Astrocyte of the cerebellum (primary cell): ENCODE data around the gene ZDHHC16.

ENCODE experiments used
- DNase-seq: peaks from one replicate; pipeline ENCODE4 v3.0.0-alpha.2; 2011; ENCODE audit warnings: low read depth
- H3K4me3 ChIP-seq: 2 replicates; pipeline ENCODE4 v1.5.1; 2011; ENCODE audit warnings: mild to moderate bottlenecking, low read depth, low read length, moderate library complexity
- CTCF ChIP-seq: IDR thresholded peaks from 2 replicates; pipeline ENCODE4 v1.5.1; 2012; ENCODE audit warnings: low read length, low read depth, moderate library complexity, mild to moderate bottlenecking; ENCODE audit errors: missing control alignments
- in situ Hi-C: cut with HindIII; loops from 2 replicates; pipeline ENCODE4 v1.10.0; 2017; ENCODE audit warnings: low sequenced_read_pairs

The ZDHHC16 gene

DNA sequence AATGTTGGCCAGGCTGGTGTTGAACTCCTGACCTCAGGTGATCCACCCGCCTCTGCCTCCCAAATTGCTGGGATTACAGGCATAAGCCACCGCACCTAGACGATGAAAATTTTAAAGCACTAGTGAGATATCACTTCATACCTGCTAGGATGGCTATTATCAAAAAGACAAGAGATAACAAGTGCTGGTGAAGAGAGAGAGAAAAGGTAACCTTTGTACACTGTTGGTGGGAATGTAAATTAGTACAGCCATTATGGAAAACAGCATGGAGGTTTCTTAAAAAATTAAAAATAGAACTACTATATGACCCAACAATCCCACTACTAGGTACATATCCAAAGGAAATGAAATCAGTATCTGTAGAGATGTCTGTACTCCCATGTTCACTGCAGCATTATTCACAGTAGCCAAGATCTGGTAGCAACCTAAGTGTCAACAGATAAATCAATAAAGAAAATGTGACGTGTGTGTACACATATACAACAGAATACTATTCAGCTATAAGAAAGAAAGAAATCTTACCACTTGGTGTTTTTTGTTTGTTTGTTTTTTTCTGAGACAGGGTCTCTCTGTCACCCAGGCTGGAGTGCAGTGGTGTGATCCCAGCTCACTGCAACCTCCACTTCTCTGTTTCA is 39.8 kb downstream of the ZDHHC16 start:
- no peak overlapping the region for H3K4me3 ChIP-seq
- TF ChIP-seq CTCF: no peak
- in situ Hi-C loops: no loop called here
- DNase-seq: no peak

DNA sequence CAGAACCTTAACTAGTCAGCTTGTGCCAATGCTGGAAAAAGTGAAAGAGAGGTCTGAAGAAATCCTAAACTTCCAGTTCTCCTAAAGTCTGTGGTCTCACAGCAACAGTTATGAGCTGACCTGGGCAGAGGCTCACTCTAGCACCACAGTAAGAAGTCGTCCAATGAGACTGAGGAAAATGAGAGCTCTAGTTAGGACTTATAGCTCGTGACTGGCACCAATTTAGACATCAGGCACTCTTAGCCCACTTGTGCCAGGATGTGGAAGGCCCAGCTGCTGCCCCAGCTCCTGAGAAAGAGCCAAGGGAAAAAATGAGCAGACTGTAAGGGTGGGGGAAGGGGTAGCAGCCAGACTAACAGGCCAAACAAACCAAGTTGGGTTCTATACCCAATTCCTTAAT is 44.6 kb downstream of the ZDHHC16 start:
- TF ChIP-seq CTCF: no peak
- DNase-seq: no peak
- in situ Hi-C loops: no loop called here
- no peak overlapping the region for H3K4me3 ChIP-seq

- H3K4me3 ChIP-seq: no peak overlapping the region
- DNase-seq: no peak
- TF ChIP-seq CTCF: no peak
- in situ Hi-C loops: no loop called here
These were observed 48.2 kb downstream of the ZDHHC16 start for GRCh38 chr10:97494151-97494550.

DNA sequence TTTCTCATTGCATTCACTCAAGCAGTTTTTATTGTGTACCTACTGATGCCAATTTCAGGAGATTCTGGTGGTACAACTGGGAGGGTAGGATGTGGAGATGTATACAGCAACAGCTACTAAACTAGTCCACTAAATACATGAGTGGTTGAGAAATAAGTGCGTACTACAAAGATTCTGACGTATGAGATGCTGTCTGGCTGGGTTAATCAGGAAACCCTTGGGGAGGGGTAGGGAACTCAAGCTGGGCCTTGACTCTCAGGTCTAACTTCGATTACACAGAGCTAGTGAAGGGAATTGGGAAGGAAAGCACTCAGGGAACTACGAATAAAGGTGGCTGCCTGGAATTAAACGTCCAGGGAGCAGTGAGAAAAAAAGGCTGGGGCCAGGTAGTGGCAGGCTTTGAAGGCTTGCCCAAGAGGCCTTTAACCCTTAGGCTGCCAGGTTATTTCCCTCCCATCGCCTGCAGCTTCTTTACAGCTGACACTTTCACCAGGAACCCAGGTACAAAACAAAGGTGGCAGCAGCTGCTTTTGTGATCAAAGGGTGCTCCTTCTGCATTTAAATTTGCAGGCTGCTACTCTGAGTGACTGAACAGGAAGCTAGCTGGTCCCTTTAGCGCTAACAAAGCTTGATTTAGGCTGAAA is 49.0 kb downstream of the ZDHHC16 start:
- TF ChIP-seq CTCF: no peak
- in situ Hi-C loops: no loop called here
- DNase-seq: no peak
- no peak overlapping the region for H3K4me3 ChIP-seq

- TF ChIP-seq CTCF: no peak
- H3K4me3 ChIP-seq: peak overlapping the region; percentile 81
- in situ Hi-C loops: no loop called here
- DNase-seq: peak; percentile 31
These were observed 51.6 kb downstream of the ZDHHC16 start for GRCh38 chr10:97497572-97498075.

DNA sequence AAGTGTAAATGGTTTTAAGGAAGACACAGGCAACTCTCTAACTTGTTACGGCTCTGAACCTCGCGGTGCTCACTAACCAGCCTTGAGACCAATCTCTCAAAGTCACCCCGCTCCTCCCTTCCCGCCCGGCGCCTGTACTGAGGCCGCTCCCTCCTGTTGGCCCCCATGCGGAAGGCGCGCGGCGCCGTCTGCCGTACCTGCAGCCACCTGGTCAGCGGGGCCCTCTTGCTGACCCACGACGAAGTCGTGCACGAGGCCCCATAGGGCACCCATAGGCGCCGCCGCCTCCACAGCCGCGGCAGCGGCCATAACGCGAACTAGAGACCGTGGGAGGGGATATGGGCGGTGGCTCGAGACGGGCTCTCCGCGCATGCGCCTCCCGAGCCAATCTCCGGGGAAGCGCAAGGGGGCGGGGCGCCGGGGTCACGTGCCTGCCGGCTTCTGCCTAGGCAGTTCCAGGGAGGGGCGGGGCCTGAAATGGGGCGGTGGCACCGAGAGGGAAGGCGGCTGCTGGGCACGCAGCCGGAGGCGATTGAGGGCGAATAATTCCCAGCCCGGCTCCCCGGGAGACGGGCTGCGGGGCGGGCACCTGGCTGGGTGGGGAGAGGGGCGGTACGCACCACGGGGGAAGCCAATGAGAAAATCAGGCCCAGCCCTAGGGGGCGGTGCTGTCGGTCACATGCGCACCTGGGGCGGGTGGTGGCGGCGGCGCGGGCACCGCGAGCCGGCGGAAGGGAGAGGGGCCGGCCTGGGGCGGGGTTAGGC is 52.3 kb downstream of the ZDHHC16 start, which contains the start of gene MMS19:
Gene MMS19, minus strand, starts transcription at position 347 of the 765 bp plus-strand sequence. Its CDS starts 38 bp downstream, at position 309.
- in situ Hi-C loops: no loop called here
- no peak for TF ChIP-seq CTCF

More for the DNA sequence above, 52.3 kb downstream of the ZDHHC16 start, which contains the start of gene MMS19:
- H3K4me3 ChIP-seq: peak within 1 kb of the TSS; percentile 81
- DNase-seq: peak; percentile 95
